GM12878 (cell line): ENCODE results near the gene BMPR1B. TPM values are rescaled to one million over a fixed set of nuclear protein-coding genes. Genes with fewer than 3 reads are reported as not detected.

Experiments
- ATAC-seq: fragments of 200-7000 bp; cut with Tn5 transposase; 3 replicates; pipeline ENCODE4 v1.9.1; 2020; ENCODE audit warnings: mild to moderate bottlenecking, moderate library complexity
- BruUV-seq: library from RNA; stranded (reverse); fragments of 400-500 nt; replicated peaks from 2 replicates; lab custom pipeline; 2021; lab: Mats Ljungman, UMichigan
- CTCF ChIA-PET: fragments of 300-600 bp; sonication (Branson Sonifier 250); formaldehyde crosslinking; extraction: SDS; loops from one replicate; lab custom pipeline; 2021; ENCODE audit warnings: inconsistent platforms; lab: Yijun Ruan, JAX
- POLR2A ChIA-PET: fragments of 350-600 bp; formaldehyde crosslinking; extraction: SDS; loops from one replicate; lab custom pipeline; 2021; ENCODE audit warnings: inconsistent platforms; lab: Charles Lee
- RAD21 ChIA-PET: fragments of 300-600 bp; sonication (Branson Sonifier 250); formaldehyde crosslinking; loops from one replicate; lab custom pipeline; 2023; ENCODE audit warnings: antibody characterized with exemption; ENCODE audit not compliant: unreplicated experiment; lab: Charles Lee
- SMC1A ChIA-PET: fragments of 300-600 bp; sonication (Branson Sonifier 250); formaldehyde crosslinking; loops from one replicate; lab custom pipeline; 2023; ENCODE audit not compliant: unreplicated experiment, uncharacterized antibody; lab: Charles Lee
- DNase-seq: peaks from one replicate; pipeline ENCODE4 v3.0.0-alpha.2; 2011; ENCODE audit warnings: low read depth, low spot score
- FAIRE-seq: peaks from 3 replicates; lab custom pipeline; 2011; peaks lifted over from hg19 to GRCh38; lab: Jason Lieb, UNC
- H2AFZ ChIP-seq: 2 replicates; pipeline ENCODE4 v1.6.0; 2011; ENCODE audit warnings: low read depth, low read length, control low read depth; ENCODE audit not compliant: control insufficient read depth
- H3K27ac ChIP-seq: 2 replicates; pipeline ENCODE4 v1.5.1; 2011; ENCODE audit warnings: control low read depth; ENCODE audit not compliant: control insufficient read depth, insufficient read depth
- H3K27me3 ChIP-seq, 2 experiments: replicated peaks in 1 of 2; 2 replicates each; pipeline versions ENCODE4 v1.6.0 to v1.6.1; 2011; ENCODE audit warnings: low read length in 1 of 2; ENCODE audit not compliant: control insufficient read depth in 2 of 2, insufficient read depth in 2 of 2
- H3K36me3 ChIP-seq, 2 experiments: 2 replicates each; pipeline ENCODE4 v1.5.1; 2011; ENCODE audit warnings: low read length in 1 of 2; ENCODE audit not compliant: control insufficient read depth in 2 of 2, insufficient read depth in 2 of 2
- H3K4me1 ChIP-seq: 2 replicates; pipeline ENCODE4 v1.6.1; 2011; ENCODE audit warnings: mild to moderate bottlenecking, low read length, moderate library complexity, mixed read lengths; ENCODE audit not compliant: control insufficient read depth, insufficient read depth
- H3K4me2 ChIP-seq: 2 replicates; pipeline ENCODE4 v1.6.0; 2011; ENCODE audit warnings: control low read depth; ENCODE audit not compliant: control insufficient read depth, insufficient read depth
- H3K4me3 ChIP-seq: fragments of 200-600 bp; sonication (generic); 2 replicates; pipeline ENCODE4 v1.5.1; 2016
- H3K79me2 ChIP-seq: 2 replicates; pipeline ENCODE4 v1.6.0; 2011; ENCODE audit warnings: low read length; ENCODE audit not compliant: control insufficient read depth, insufficient read depth
- H3K9ac ChIP-seq: 2 replicates; pipeline ENCODE4 v1.8.0; 2011; ENCODE audit warnings: low read length, control low read depth, mixed read lengths; ENCODE audit not compliant: control insufficient read depth, insufficient read depth
- H3K9me3 ChIP-seq: replicated peaks from 3 replicates; pipeline ENCODE4 v1.5.1; 2011; ENCODE audit warnings: mild to moderate bottlenecking, low read length; ENCODE audit not compliant: control insufficient read depth, insufficient read depth
- H4K20me1 ChIP-seq: 2 replicates; pipeline ENCODE4 v1.6.0; 2011; ENCODE audit not compliant: control insufficient read depth, insufficient read depth
- ASH2L ChIP-seq: fragments of 300-600, 200-600 bp; sonication (generic); IDR thresholded peaks from 2 replicates; pipeline ENCODE4 v1.6.1; 2017; ENCODE audit warnings: low read depth, mild to moderate bottlenecking, borderline replicate concordance
- CHD4 ChIP-seq: fragments of 200-600 bp; sonication (generic); IDR thresholded peaks from 2 replicates; pipeline ENCODE4 v1.6.1; 2016; ENCODE audit warnings: mild to moderate bottlenecking
- HDAC6 ChIP-seq: fragments of 200-600 bp; sonication (generic); IDR thresholded peaks from one replicate; pipeline ENCODE4 v1.8.0; 2017; ENCODE audit warnings: antibody characterized with exemption; ENCODE audit not compliant: unreplicated experiment
- KAT2A ChIP-seq: conservative IDR thresholded peaks from 2 replicates; pipeline ENCODE4 v1.6.1; 2011; ENCODE audit warnings: low read depth, low read length; ENCODE audit not compliant: control insufficient read depth
- KLF5 ChIP-seq: fragments of 450-650 bp; IDR thresholded peaks from 2 replicates; pipeline ENCODE4 v1.6.1; 2014; ENCODE audit warnings: mild to moderate bottlenecking; ENCODE audit not compliant: partially characterized antibody
- MTA3 ChIP-seq: IDR thresholded peaks from 2 replicates; pipeline ENCODE4 v1.6.1; 2012; ENCODE audit warnings: low read length, inconsistent platforms, borderline replicate concordance
- POLR2AphosphoS5 ChIP-seq: IDR thresholded peaks from 2 replicates; pipeline ENCODE4 v1.6.1; 2011; ENCODE audit warnings: mild to moderate bottlenecking, low read length, inconsistent platforms
- RAD21 ChIP-seq: IDR thresholded peaks from 2 replicates; pipeline ENCODE4 v1.6.1; 2011; ENCODE audit warnings: mild to moderate bottlenecking, low read depth, low read length, moderate library complexity; ENCODE audit not compliant: insufficient read depth
- RB1 ChIP-seq: fragments of 450-650 bp; formaldehyde crosslinking; IDR thresholded peaks from 2 replicates; pipeline ENCODE4 v1.6.1; 2017; ENCODE audit warnings: mild to moderate bottlenecking, borderline replicate concordance
- RFX5 ChIP-seq: IDR thresholded peaks from 2 replicates; pipeline ENCODE4 v1.6.1; 2011; ENCODE audit warnings: low read depth, low read length, improper control_type of control experiment
- SREBF1 ChIP-seq: IDR thresholded peaks from 2 replicates; pipeline ENCODE4 v1.6.1; 2012; ENCODE audit warnings: mild to moderate bottlenecking, low read length
- ZNF384 ChIP-seq: IDR thresholded peaks from 2 replicates; pipeline ENCODE4 v1.6.1; 2012; ENCODE audit warnings: low read depth, mild to moderate bottlenecking, low read length, improper control_type of control experiment, borderline replicate concordance
- WGBS: methylation state at CpG from one replicate; pipeline ENCODE4 v1.1.6; 2016; ENCODE audit warnings: low lambda C conversion rate; ENCODE audit not compliant: insufficient replicate concordance, insufficient coverage; ENCODE audit errors: missing lambda C conversion rate; 5-methylcytosine and 5-hydroxymethylcytosine counted together
- in situ Hi-C: fragments of 300-500 bp; cut with MboI; formaldehyde crosslinking; loops from 9 replicates; pipeline ENCODE4 v1.14.3; 2018; ENCODE audit warnings: mixed read lengths
- intact Hi-C: fragments of 100-400 bp; cut with micrococcal nuclease; formaldehyde crosslinking; loops from one replicate; pipeline ENCODE4 v1.14.2; 2022; ENCODE audit not compliant: unreplicated experiment
- polyA plus RNA-seq, 11 experiments: library from polyadenylated mRNA; depleted of rRNA in 4 of 11; unstranded in 6 of 11; stranded (reverse) in 5 of 11; fragments of >200 nt; fragmentation: Nextera tagmentation in 4 of 11; fragmentation: Illumina TruSeq in 1 of 11; extraction: Ambion mirVana in 4 of 11; extraction: Trizol in 1 of 11; gene quantifications; 1 replicate in 1 of 11; 2 replicates in 10 of 11; pipeline versions ENCODE4 v1.2.1 to v1.2.3, GENCODE V29; 2011 to 2016; ENCODE audit warnings: inconsistent platforms in 2 of 11, missing spikeins in 2 of 11, low read depth in 1 of 11
- total RNA-seq, 4 experiments: library from RNA; depleted of rRNA in 3 of 4; stranded (reverse); fragments of >200 nt in 3 of 4; fragmentation: Illumina TruSeq in 1 of 4; extraction: Trizol in 1 of 4; gene quantifications; 2 replicates each; pipeline versions ENCODE4 v1.2.1 to v1.2.3, GENCODE V29; 2013 to 2021
- TF ChIP-seq, protein P1 (sequence below): IDR thresholded peaks from 2 replicates; pipeline ENCODE4 v1.6.1; 2012; ENCODE audit warnings: mild to moderate bottlenecking, low read depth, low read length
- TF ChIP-seq, protein P2 (sequence below): fragments of 450-650 bp; IDR thresholded peaks from 2 replicates; pipeline ENCODE4 v1.6.1; 2017; ENCODE audit warnings: mild to moderate bottlenecking
- TF ChIP-seq, protein P3 (sequence below): IDR thresholded peaks from 2 replicates; pipeline ENCODE4 v1.6.1; 2012; ENCODE audit warnings: low read depth, low read length, improper control_type of control experiment

BMPR1B gene
- total and polyA plus RNA-seq, 10 of the 15 experiments (the other 5 are each of a cell fraction or from before 2014, with no cell fraction given), result not detected

- TF ChIP-seq, protein P1, sequence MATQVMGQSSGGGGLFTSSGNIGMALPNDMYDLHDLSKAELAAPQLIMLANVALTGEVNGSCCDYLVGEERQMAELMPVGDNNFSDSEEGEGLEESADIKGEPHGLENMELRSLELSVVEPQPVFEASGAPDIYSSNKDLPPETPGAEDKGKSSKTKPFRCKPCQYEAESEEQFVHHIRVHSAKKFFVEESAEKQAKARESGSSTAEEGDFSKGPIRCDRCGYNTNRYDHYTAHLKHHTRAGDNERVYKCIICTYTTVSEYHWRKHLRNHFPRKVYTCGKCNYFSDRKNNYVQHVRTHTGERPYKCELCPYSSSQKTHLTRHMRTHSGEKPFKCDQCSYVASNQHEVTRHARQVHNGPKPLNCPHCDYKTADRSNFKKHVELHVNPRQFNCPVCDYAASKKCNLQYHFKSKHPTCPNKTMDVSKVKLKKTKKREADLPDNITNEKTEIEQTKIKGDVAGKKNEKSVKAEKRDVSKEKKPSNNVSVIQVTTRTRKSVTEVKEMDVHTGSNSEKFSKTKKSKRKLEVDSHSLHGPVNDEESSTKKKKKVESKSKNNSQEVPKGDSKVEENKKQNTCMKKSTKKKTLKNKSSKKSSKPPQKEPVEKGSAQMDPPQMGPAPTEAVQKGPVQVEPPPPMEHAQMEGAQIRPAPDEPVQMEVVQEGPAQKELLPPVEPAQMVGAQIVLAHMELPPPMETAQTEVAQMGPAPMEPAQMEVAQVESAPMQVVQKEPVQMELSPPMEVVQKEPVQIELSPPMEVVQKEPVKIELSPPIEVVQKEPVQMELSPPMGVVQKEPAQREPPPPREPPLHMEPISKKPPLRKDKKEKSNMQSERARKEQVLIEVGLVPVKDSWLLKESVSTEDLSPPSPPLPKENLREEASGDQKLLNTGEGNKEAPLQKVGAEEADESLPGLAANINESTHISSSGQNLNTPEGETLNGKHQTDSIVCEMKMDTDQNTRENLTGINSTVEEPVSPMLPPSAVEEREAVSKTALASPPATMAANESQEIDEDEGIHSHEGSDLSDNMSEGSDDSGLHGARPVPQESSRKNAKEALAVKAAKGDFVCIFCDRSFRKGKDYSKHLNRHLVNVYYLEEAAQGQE, result no peak
- TF ChIP-seq, all 136 proteins: peak for 0
Observed at GRCh38 chr4:94819371-94820168, 61.8 kb downstream of the BMPR1B start (continued).

DNA sequence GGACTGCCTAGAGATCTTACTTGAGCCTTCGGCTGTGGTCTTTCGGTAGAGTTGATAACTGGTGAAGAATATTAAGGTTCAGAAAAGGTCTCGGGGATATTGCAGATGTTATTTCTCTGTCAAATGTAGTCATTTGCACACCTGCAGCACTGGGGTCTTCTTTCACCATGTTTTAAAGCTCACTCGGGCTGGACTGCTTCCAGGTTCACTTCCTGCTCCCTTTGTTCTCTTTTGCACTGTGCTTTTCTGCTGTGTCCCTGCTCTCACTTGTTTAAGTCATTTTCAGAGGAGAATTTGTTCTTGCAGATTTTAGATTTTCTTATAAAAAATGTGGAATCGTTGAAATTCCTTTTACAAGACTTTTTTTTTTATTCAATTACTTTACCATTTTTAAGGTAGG lies 68.5 kb downstream of the BMPR1B start:
- H3K4me2 ChIP-seq, result no peak overlapping the region
- in situ Hi-C loops (no loop called here), intact Hi-C loops (no loop called here)
- no peaks in the 10 kb centered on the region for H3K4me1 ChIP-seq
- no peaks in the 10 kb centered on the region for H3K36me3 ChIP-seq
- no peak overlapping the region for H3K9ac ChIP-seq
- FAIRE-seq (no peak), DNase-seq (no peak), ATAC-seq (no peak)
- H3K79me2 ChIP-seq, result no peaks in the 10 kb centered on the region
- 29% methylated on average over 5 of the region's 5 CpGs for WGBS
- ChIA-PET SMC1A (no interaction called here), CTCF (no interaction called here), POLR2A (no interaction called here), RAD21 (no interaction called here)
- no TSS peak for BruUV-seq
- H4K20me1 ChIP-seq, result no peaks in the 10 kb centered on the region
- H3K27me3 ChIP-seq, result no peaks in the 10 kb centered on the region
- H3K9me3 ChIP-seq, result no peaks in the 10 kb centered on the region
- H3K27ac ChIP-seq, result no peak overlapping the region
- H3K4me3 ChIP-seq, result no peak overlapping the region
- no peak overlapping the region for H2AFZ ChIP-seq
- TF ChIP-seq, protein P2, sequence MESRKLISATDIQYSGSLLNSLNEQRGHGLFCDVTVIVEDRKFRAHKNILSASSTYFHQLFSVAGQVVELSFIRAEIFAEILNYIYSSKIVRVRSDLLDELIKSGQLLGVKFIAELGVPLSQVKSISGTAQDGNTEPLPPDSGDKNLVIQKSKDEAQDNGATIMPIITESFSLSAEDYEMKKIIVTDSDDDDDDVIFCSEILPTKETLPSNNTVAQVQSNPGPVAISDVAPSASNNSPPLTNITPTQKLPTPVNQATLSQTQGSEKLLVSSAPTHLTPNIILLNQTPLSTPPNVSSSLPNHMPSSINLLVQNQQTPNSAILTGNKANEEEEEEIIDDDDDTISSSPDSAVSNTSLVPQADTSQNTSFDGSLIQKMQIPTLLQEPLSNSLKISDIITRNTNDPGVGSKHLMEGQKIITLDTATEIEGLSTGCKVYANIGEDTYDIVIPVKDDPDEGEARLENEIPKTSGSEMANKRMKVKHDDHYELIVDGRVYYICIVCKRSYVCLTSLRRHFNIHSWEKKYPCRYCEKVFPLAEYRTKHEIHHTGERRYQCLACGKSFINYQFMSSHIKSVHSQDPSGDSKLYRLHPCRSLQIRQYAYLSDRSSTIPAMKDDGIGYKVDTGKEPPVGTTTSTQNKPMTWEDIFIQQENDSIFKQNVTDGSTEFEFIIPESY, result no peak
- TF ChIP-seq ZNF384 (no peak), MTA3 (no peak), POLR2AphosphoS5 (no peak), SREBF1 (no peak), KAT2A (no peak), CHD4 (no peak), ASH2L (no peak), RFX5 (no peak), RB1 (no peak), RAD21 (no peak), HDAC6 (no peak), KLF5 (no peak)
- TF ChIP-seq, protein P3, sequence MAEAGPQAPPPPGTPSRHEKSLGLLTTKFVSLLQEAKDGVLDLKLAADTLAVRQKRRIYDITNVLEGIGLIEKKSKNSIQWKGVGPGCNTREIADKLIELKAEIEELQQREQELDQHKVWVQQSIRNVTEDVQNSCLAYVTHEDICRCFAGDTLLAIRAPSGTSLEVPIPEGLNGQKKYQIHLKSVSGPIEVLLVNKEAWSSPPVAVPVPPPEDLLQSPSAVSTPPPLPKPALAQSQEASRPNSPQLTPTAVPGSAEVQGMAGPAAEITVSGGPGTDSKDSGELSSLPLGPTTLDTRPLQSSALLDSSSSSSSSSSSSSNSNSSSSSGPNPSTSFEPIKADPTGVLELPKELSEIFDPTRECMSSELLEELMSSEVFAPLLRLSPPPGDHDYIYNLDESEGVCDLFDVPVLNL, result no peak
